ENCODE data around the gene MAGI2.

Gene MAGI2

GRCh38 chr7:78400038-78400437 is 1053.4 kb downstream of the MAGI2 start:
- no peak for TF ChIP-seq ZNF565 (CRISPR knock-in tag; conservative IDR thresholded peaks at IDR 0.05; ENCODE audit: low read depth)
- TF ChIP-seq ZC3H10 (CRISPR knock-in tag; IDR thresholded peaks at IDR 0.05), result no peak
- no peak; the same call in 1 of the 2 replicates for TF ChIP-seq ISL1 (CRISPR knock-in tag; IDR thresholded peaks at IDR 0.05)
- no peak for TF ChIP-seq BACH2 (CRISPR knock-in tag; IDR thresholded peaks at IDR 0.05; ENCODE audit: borderline replicate concordance)
- TF ChIP-seq TCF4 (CRISPR knock-in tag; IDR thresholded peaks at IDR 0.05; ENCODE audit: borderline replicate concordance), result no peak
- no peak for TF ChIP-seq CSRNP3 (CRISPR knock-in tag; IDR thresholded peaks at IDR 0.05)
- TF ChIP-seq ZFP3 (CRISPR knock-in tag; IDR thresholded peaks at IDR 0.05), result no peak
- no peak for TF ChIP-seq OSR1 (CRISPR knock-in tag; IDR thresholded peaks at IDR 0.05)
- TF ChIP-seq TSHZ2 (CRISPR knock-in tag; IDR thresholded peaks at IDR 0.05), result no peak
- TF ChIP-seq CSDC2 (CRISPR knock-in tag; IDR thresholded peaks at IDR 0.05), result no peak
- no peak for TF ChIP-seq TOX (CRISPR knock-in tag; IDR thresholded peaks at IDR 0.05; ENCODE audit: borderline replicate concordance)
- no peak for TF ChIP-seq SNAI2 (CRISPR knock-in tag; IDR thresholded peaks at IDR 0.05)
- no peak for TF ChIP-seq PPARA (CRISPR knock-in tag; IDR thresholded peaks at IDR 0.05; ENCODE audit: borderline replicate concordance)
- no peak for TF ChIP-seq ZNF70 (CRISPR knock-in tag; IDR thresholded peaks at IDR 0.05)
- no peak for TF ChIP-seq GLIS3 (CRISPR knock-in tag; IDR thresholded peaks at IDR 0.05)
- TF ChIP-seq CREB5 (CRISPR knock-in tag; IDR thresholded peaks at IDR 0.05; ENCODE audit: low read depth), result no peak
- no peak for TF ChIP-seq ZNF8 (CRISPR knock-in tag; IDR thresholded peaks at IDR 0.05)
- no peak for ATAC-seq

GRCh38 chr7:78399033-78399769 is 1054.3 kb downstream of the MAGI2 start:
- no peak for ATAC-seq
- TF ChIP-seq ZNF565 (CRISPR knock-in tag; conservative IDR thresholded peaks at IDR 0.05; ENCODE audit: low read depth), result no peak
- no peak for TF ChIP-seq ZFP30 (CRISPR knock-in tag; IDR thresholded peaks at IDR 0.05)
- TF ChIP-seq CSDC2 (CRISPR knock-in tag; IDR thresholded peaks at IDR 0.05), result no peak
- TF ChIP-seq ISL1 (CRISPR knock-in tag; IDR thresholded peaks at IDR 0.05), result no peak
- TF ChIP-seq ZC3H10 (CRISPR knock-in tag; IDR thresholded peaks at IDR 0.05), result no peak
- TF ChIP-seq CREB5 (CRISPR knock-in tag; IDR thresholded peaks at IDR 0.05; ENCODE audit: low read depth), result no peak
- no peak for TF ChIP-seq RARB (CRISPR knock-in tag; IDR thresholded peaks at IDR 0.05)
- no peak for TF ChIP-seq TCF4 (CRISPR knock-in tag; IDR thresholded peaks at IDR 0.05; ENCODE audit: borderline replicate concordance)
- TF ChIP-seq POU6F1 (CRISPR knock-in tag; IDR thresholded peaks at IDR 0.05; ENCODE audit: borderline replicate concordance, low read depth), result no peak
- TF ChIP-seq ESRRG (CRISPR knock-in tag; IDR thresholded peaks at IDR 0.05), result no peak
- TF ChIP-seq PATZ1 (CRISPR knock-in tag; IDR thresholded peaks at IDR 0.05; ENCODE audit: borderline replicate concordance), result no peak
- TF ChIP-seq BACH2 (CRISPR knock-in tag; IDR thresholded peaks at IDR 0.05; ENCODE audit: borderline replicate concordance), result no peak
- TF ChIP-seq ZFP3 (CRISPR knock-in tag; IDR thresholded peaks at IDR 0.05), result no peak

All from SK-N-SH treated with all-trans-retinoic acid at 6 μM for 48 hours (cell line).